GM18858 (cell line): Measurements from ENCODE around the gene ZNF83.
"Not testable (repeated sequence)": the region's sequence is repeated elsewhere in the genome, so short reads cannot be mapped to it uniquely, and the experiment has no call there.

ENCODE experiments used
- ATAC-seq: cut with Tn5 transposase; IDR thresholded peaks from one replicate; pipeline ENCODE4 v1.9.1; 2021; ENCODE audit not compliant: unreplicated experiment

The ZNF83 gene

GRCh38 chr19:52637718-52638585, at the start of gene ZNF83:
Gene ZNF83, minus strand, starts transcription at chr19:52638355.
- peak; percentile 62 for ATAC-seq

- ATAC-seq: no peak
Measured at GRCh38 chr19:52687684-52688083, 49.5 kb upstream of the ZNF83 start.

GRCh38 chr19:52685811-52686210, 47.7 kb upstream of the ZNF83 start:
- ATAC-seq: no peak

- ATAC-seq: not testable (repeated sequence)
Measured at GRCh38 chr19:52681216-52681615, 43.1 kb upstream of the ZNF83 start.

- no peak for ATAC-seq
Measured at GRCh38 chr19:52679598-52679997, 41.4 kb upstream of the ZNF83 start.

- ATAC-seq: not testable (repeated sequence)
Measured at GRCh38 chr19:52675239-52675638, 37.1 kb upstream of the ZNF83 start.

GRCh38 chr19:52673014-52673413, 34.9 kb upstream of the ZNF83 start:
- no peak for ATAC-seq

GRCh38 chr19:52670046-52670445, 31.9 kb upstream of the ZNF83 start:
- ATAC-seq: no peak

- ATAC-seq: no peak
Measured at GRCh38 chr19:52669586-52669985, 31.4 kb upstream of the ZNF83 start.

- ATAC-seq: no peak
Measured at GRCh38 chr19:52667972-52668371, 29.8 kb upstream of the ZNF83 start.

- ATAC-seq: no peak
Measured at GRCh38 chr19:52666506-52666905, 28.4 kb upstream of the ZNF83 start.

- ATAC-seq: no peak
Measured at GRCh38 chr19:52665529-52665928, 27.4 kb upstream of the ZNF83 start.

- ATAC-seq: no peak
Measured at GRCh38 chr19:52665027-52665426, 26.9 kb upstream of the ZNF83 start.

- no peak for ATAC-seq
Measured at GRCh38 chr19:52664461-52664860, 26.3 kb upstream of the ZNF83 start.

GRCh38 chr19:52662631-52663030, 24.5 kb upstream of the ZNF83 start:
- no peak for ATAC-seq

GRCh38 chr19:52660981-52661380, 22.8 kb upstream of the ZNF83 start:
- ATAC-seq: no peak

- no peak for ATAC-seq
Measured at GRCh38 chr19:52659013-52659412, 20.9 kb upstream of the ZNF83 start.

GRCh38 chr19:52658595-52658994, 20.4 kb upstream of the ZNF83 start:
- ATAC-seq: no peak

GRCh38 chr19:52653161-52653560, 15.0 kb upstream of the ZNF83 start:
- ATAC-seq: no peak

- no peak for ATAC-seq
Measured at GRCh38 chr19:52651956-52652355, 13.8 kb upstream of the ZNF83 start.

- no peak for ATAC-seq
Measured at GRCh38 chr19:52648336-52649016, 10.3 kb upstream of the ZNF83 start.

- no peak for ATAC-seq
Measured at GRCh38 chr19:52646571-52647217, 8.5 kb upstream of the ZNF83 start.
